HG03095 (cell line): ENCODE data around the gene ASF1B.

Experiments used
- ATAC-seq: cut with Tn5 transposase; IDR thresholded peaks from one replicate; pipeline ENCODE4 v1.9.1; 2021; ENCODE audit warnings: moderate library complexity; ENCODE audit not compliant: unreplicated experiment

ASF1B gene

GRCh38 chr19:14139944-14140343, 3.6 kb upstream of the ASF1B start:
- ATAC-seq, result no peak

GRCh38 chr19:14138576-14139265, 2.3 kb upstream of the ASF1B start:
- ATAC-seq, result no peak

- no peak for ATAC-seq
Measured at GRCh38 chr19:14135985-14136508, 342 bp downstream of the ASF1B start.

GRCh38 chr19:14135355-14135754, 1.0 kb downstream of the ASF1B start:
- no peak for ATAC-seq

GRCh38 chr19:14127929-14128509, 8.4 kb downstream of the ASF1B start:
- ATAC-seq, result no peak

- no peak for ATAC-seq
Measured at GRCh38 chr19:14127176-14127575, 9.2 kb downstream of the ASF1B start.

- no peak for ATAC-seq
Measured at GRCh38 chr19:14122924-14123323, 13.5 kb downstream of the ASF1B start.

- no peak for ATAC-seq
Measured at GRCh38 chr19:14120497-14120780, 15.9 kb downstream of the ASF1B start.

- no peak for ATAC-seq
Measured at GRCh38 chr19:14119644-14120496, 16.5 kb downstream of the ASF1B start.

GRCh38 chr19:14119146-14119545, 17.2 kb downstream of the ASF1B start:
- ATAC-seq, result no peak

GRCh38 chr19:14118165-14119051, 18.0 kb downstream of the ASF1B start:
- no peak for ATAC-seq

GRCh38 chr19:14117668-14118164, 18.7 kb downstream of the ASF1B start, which contains the start of gene PRKACA:
PRKACA (minus strand) TSS chr19:14117762; CDS start chr19:14117547, 215 bp downstream.
- ATAC-seq, result peak; percentile 79

- peak; percentile 5 for ATAC-seq
Measured at GRCh38 chr19:14116918-14117578, 19.3 kb downstream of the ASF1B start.

- ATAC-seq, result no peak
Measured at GRCh38 chr19:14116525-14116917, 19.9 kb downstream of the ASF1B start.

GRCh38 chr19:14115756-14116155, 20.6 kb downstream of the ASF1B start:
- ATAC-seq, result no peak

- ATAC-seq, result no peak
Measured at GRCh38 chr19:14114854-14115253, 21.5 kb downstream of the ASF1B start.

- ATAC-seq, result no peak
Measured at GRCh38 chr19:14114439-14114838, 21.9 kb downstream of the ASF1B start.

GRCh38 chr19:14113762-14114414, 22.5 kb downstream of the ASF1B start:
- no peak for ATAC-seq

- ATAC-seq, result no peak
Measured at GRCh38 chr19:14112809-14113385, 23.5 kb downstream of the ASF1B start.
